Measurements from ENCODE around the gene NTM. TPM values are rescaled to one million over a fixed set of nuclear protein-coding genes. Genes with fewer than 3 reads are reported as not detected.

NTM gene
- total and polyA plus RNA-seq, 2 of the 8 experiments (the other 6 are each of a cell fraction or from before 2014, with no cell fraction given), result 13.4 to 20.0 TPM

- H4K5ac ChIP-seq (ENCODE audit: insufficient read length, low read depth, low read length), result no peak overlapping the region
- no peak overlapping the region for H4K8ac ChIP-seq (ENCODE audit: extremely low read depth, insufficient read depth, low read length)
- H3K27me3 ChIP-seq (replicated peaks in 1 of 4; ENCODE audit: control insufficient read depth in 3 of 4, extremely low read depth in 1 of 4, insufficient read depth in 3 of 4, low read length in 3 of 4), result no peaks in the 10 kb centered on the region
- TF ChIP-seq POLR2AphosphoS5 (IDR thresholded peaks at IDR 0.05; ENCODE audit: low read depth, low read length) (no peak), ZNF274 (IDR thresholded peaks at IDR 0.05; ENCODE audit: borderline replicate concordance, extremely low read depth, low read length) (no peak), CBX5 (IDR thresholded peaks at IDR 0.05; ENCODE audit: low read depth, low read length) (no peak), YY1 (IDR thresholded peaks at IDR 0.05; ENCODE audit: low read depth, low read length) (no peak), TCF12 (IDR thresholded peaks at IDR 0.05; ENCODE audit: low read depth, low read length) (no peak), PHF8 (conservative IDR thresholded peaks at IDR 0.05; ENCODE audit: low read depth, low read length) (no peak), BCL11A (IDR thresholded peaks at IDR 0.05; ENCODE audit: low read depth in 2 of 2, low read length in 2 of 2) (no peak), KDM4A (IDR thresholded peaks at IDR 0.05; ENCODE audit: low read depth, low read length, severe bottlenecking) (no peak), RFX5 (IDR thresholded peaks at IDR 0.05; ENCODE audit: borderline replicate concordance, low read depth, low read length) (no peak)
- no peaks in the 10 kb centered on the region for H3K9me3 ChIP-seq (ENCODE audit: insufficient read depth in 2 of 2, low read depth in 1 of 2, low read length in 1 of 2)
- no peak overlapping the region for H3K4ac ChIP-seq (replicated peaks; ENCODE audit: insufficient read length, low read depth, low read length)
- FAIRE-seq (no peak), DNase-seq (ENCODE audit: low read depth in 1 of 2, low spot score in 2 of 2) (no peak)
- H2BK120ac ChIP-seq (replicated peaks; ENCODE audit: low read depth, low read length), result no peak overlapping the region
- no peaks in the 10 kb centered on the region for H3K36me3 ChIP-seq (ENCODE audit: control insufficient read depth in 2 of 4, insufficient read depth in 4 of 4, low read length in 3 of 4)
- H3K27ac ChIP-seq (ENCODE audit: low read depth, low read length), result no peak overlapping the region
- no peak overlapping the region for H3K4me3 ChIP-seq (ENCODE audit: extremely low read depth in 1 of 4, insufficient read depth in 2 of 4, low read depth in 3 of 4, low read length in 4 of 4)
- H3K14ac ChIP-seq (ENCODE audit: insufficient read length), result no peak overlapping the region
- no peak overlapping the region for H3K18ac ChIP-seq (ENCODE audit: extremely low read depth, low read length)
- H2BK20ac ChIP-seq (ENCODE audit: low read length), result no peak overlapping the region
- WGBS, 2 experiments (ENCODE audit: extremely low coverage in 1 of 2, insufficient coverage in 1 of 2, insufficient read length in 1 of 2, insufficient replicate concordance in 2 of 2, low coverage in 1 of 2, low lambda C conversion rate in 2 of 2, missing lambda C conversion rate in 1 of 2), result 83% methylated on average over 12 of the region's 12 CpGs; no CpG with 5 or more reads in 1 of the 2 experiments
- H2AK5ac ChIP-seq (ENCODE audit: low read depth, low read length), result no peak overlapping the region
- no peaks in the 10 kb centered on the region for H3K79me1 ChIP-seq (ENCODE audit: low read depth, low read length)
- CTCF ChIA-PET (ENCODE audit: partially characterized antibody), result interaction anchor here (0.6 to 5.8 kb wide), 21 partner anchors 8 to 741 kb away, joined by 3 to 41 read pairs (median 4); no protein-coding TSS in a partner anchor
- no peak overlapping the region for H3K23ac ChIP-seq (ENCODE audit: insufficient read length)
- H3K56ac ChIP-seq (replicated peaks; ENCODE audit: insufficient read length, low read depth, low read length), result no peak overlapping the region
- POLR2A ChIA-PET (ENCODE audit: partially characterized antibody), result no interaction called here
- no peak overlapping the region for H3K4me2 ChIP-seq (ENCODE audit: insufficient read depth in 1 of 2, low read depth in 2 of 2, low read length in 2 of 2)
- no peaks in the 10 kb centered on the region for H3K23me2 ChIP-seq (ENCODE audit: low read depth, low read length)
- no peaks in the 10 kb centered on the region; a peak in 1 of 7 replicates for H3K4me1 ChIP-seq (replicated peaks in 1 of 4; ENCODE audit: control insufficient read depth in 3 of 4, insufficient read depth in 4 of 4, low read length in 3 of 4)
- no peak overlapping the region for H2AFZ ChIP-seq (ENCODE audit: low read length)
- no peak overlapping the region for H3K9ac ChIP-seq (replicated peaks in 1 of 4; ENCODE audit: extremely low read depth in 1 of 4, low read depth in 3 of 4, low read length in 3 of 4)
- H3K79me2 ChIP-seq (ENCODE audit: control insufficient read depth in 1 of 2, insufficient read depth in 2 of 2, low read length in 2 of 2), result no peaks in the 10 kb centered on the region
- H4K91ac ChIP-seq (replicated peaks; ENCODE audit: insufficient read length, low read length), result no peak overlapping the region
- H4K20me1 ChIP-seq (replicated peaks in 1 of 2; ENCODE audit: control insufficient read depth in 1 of 2, insufficient read depth in 2 of 2, low read length in 2 of 2), result no peaks in the 10 kb centered on the region
- H2BK15ac ChIP-seq (ENCODE audit: low read length), result no peak overlapping the region
- H2BK12ac ChIP-seq (ENCODE audit: low read depth, low read length), result no peak overlapping the region
- no peak overlapping the region for H2BK5ac ChIP-seq (ENCODE audit: low read depth, low read length)
Measured at GRCh38 chr11:132185726-132186592, 815.5 kb downstream of the NTM start.
